NCI-H345 (cell line): Measurements from ENCODE around the gene LAMC3.

Source experiments
- DNase-seq: peaks from one replicate; lab custom pipeline; 2025; lab: John Stamatoyannopoulos, UW

LAMC3 gene

GRCh38 chr9:130979591-130980385 is 29.2 kb upstream of the LAMC3 start:
- no peak for DNase-seq

- no peak for DNase-seq
Observed at GRCh38 chr9:130980526-130980925, 28.4 kb upstream of the LAMC3 start.

GRCh38 chr9:130981002-130981755 is 27.8 kb upstream of the LAMC3 start:
- DNase-seq, result no peak

GRCh38 chr9:130981756-130982137 is 27.2 kb upstream of the LAMC3 start:
- DNase-seq, result no peak

- DNase-seq, result no peak
Observed at GRCh38 chr9:130982636-130983358, 26.2 kb upstream of the LAMC3 start.

- DNase-seq, result no peak
Observed at GRCh38 chr9:130983359-130983670, 25.7 kb upstream of the LAMC3 start.

GRCh38 chr9:130983970-130984369 is 25.0 kb upstream of the LAMC3 start:
- no peak for DNase-seq

- DNase-seq, result no peak
Observed at GRCh38 chr9:130984521-130984920, 24.5 kb upstream of the LAMC3 start.

GRCh38 chr9:130985029-130985428 is 23.9 kb upstream of the LAMC3 start:
- no peak for DNase-seq

- no peak for DNase-seq
Observed at GRCh38 chr9:130985606-130986162, 23.3 kb upstream of the LAMC3 start.

GRCh38 chr9:130986356-130986965 is 22.5 kb upstream of the LAMC3 start:
- DNase-seq, result no peak

- DNase-seq, result no peak
Observed at GRCh38 chr9:130987054-130987453, 21.9 kb upstream of the LAMC3 start.

- no peak for DNase-seq
Observed at GRCh38 chr9:130987738-130988399, 21.1 kb upstream of the LAMC3 start.

- no peak for DNase-seq
Observed at GRCh38 chr9:130988400-130988747, 20.6 kb upstream of the LAMC3 start.

- DNase-seq, result no peak
Observed at GRCh38 chr9:130988905-130989304, 20.1 kb upstream of the LAMC3 start.

GRCh38 chr9:130989391-130989790 is 19.6 kb upstream of the LAMC3 start:
- DNase-seq, result no peak

GRCh38 chr9:130989891-130990290 is 19.1 kb upstream of the LAMC3 start:
- DNase-seq, result no peak

- DNase-seq, result no peak
Observed at GRCh38 chr9:130990306-130990977, 18.5 kb upstream of the LAMC3 start.

- no peak for DNase-seq
Observed at GRCh38 chr9:130990978-130991777, 17.8 kb upstream of the LAMC3 start.
